ENCODE results near the gene SYNJ1.

DNA sequence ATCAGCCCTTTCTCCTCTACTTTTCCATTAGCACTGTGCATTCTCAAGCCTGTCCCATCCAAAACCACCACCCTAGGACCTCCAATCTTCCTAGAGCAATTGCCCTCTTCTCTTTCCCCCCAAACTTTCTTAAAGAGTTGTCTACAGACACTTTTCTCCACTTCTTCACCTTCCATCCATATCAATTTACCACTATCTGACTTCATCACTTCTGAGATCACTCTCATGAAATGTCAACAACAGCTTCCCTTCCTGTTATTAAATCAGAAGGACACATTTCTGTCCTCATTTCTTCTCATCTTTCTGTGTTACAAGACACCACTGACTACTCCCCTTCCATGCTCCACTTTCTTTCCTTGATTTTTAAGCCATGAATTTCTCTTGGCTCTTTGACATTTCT lies 79.6 kb downstream of the SYNJ1 start:
- TF ChIP-seq ZNF316 (IDR thresholded peaks at IDR 0.05), result no peak
- TF ChIP-seq CHD4 (IDR thresholded peaks at IDR 0.05; ENCODE audit: insufficient read depth, insufficient replicate concordance, low read depth, low read length, poor library complexity, severe bottlenecking), result no peak
- TF ChIP-seq, protein P1, sequence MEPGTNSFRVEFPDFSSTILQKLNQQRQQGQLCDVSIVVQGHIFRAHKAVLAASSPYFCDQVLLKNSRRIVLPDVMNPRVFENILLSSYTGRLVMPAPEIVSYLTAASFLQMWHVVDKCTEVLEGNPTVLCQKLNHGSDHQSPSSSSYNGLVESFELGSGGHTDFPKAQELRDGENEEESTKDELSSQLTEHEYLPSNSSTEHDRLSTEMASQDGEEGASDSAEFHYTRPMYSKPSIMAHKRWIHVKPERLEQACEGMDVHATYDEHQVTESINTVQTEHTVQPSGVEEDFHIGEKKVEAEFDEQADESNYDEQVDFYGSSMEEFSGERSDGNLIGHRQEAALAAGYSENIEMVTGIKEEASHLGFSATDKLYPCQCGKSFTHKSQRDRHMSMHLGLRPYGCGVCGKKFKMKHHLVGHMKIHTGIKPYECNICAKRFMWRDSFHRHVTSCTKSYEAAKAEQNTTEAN (CRISPR knock-in tag; IDR thresholded peaks at IDR 0.05), result no peak
- TF ChIP-seq POLR2A (conservative IDR thresholded peaks at IDR 0.05), result no peak
- no peak for TF ChIP-seq CTCF (IDR thresholded peaks at IDR 0.05 in 2 of 3, conservative IDR thresholded peaks at IDR 0.05 in 1 of 3; ENCODE audit: insufficient read depth in 2 of 3, low read depth in 1 of 3, low read length in 3 of 3)
- no peak for TF ChIP-seq ZNF41 (CRISPR knock-in tag; conservative IDR thresholded peaks at IDR 0.05)
- no peak for TF ChIP-seq ATF4 (CRISPR knock-in tag; IDR thresholded peaks at IDR 0.05)
- TF ChIP-seq STAG1 (CRISPR knock-in tag; IDR thresholded peaks at IDR 0.05; ENCODE audit: borderline replicate concordance), result no peak
- TF ChIP-seq MTF1 (CRISPR knock-in tag; IDR thresholded peaks at IDR 0.05; ENCODE audit: borderline replicate concordance), result no peak
- TF ChIP-seq, protein P2, sequence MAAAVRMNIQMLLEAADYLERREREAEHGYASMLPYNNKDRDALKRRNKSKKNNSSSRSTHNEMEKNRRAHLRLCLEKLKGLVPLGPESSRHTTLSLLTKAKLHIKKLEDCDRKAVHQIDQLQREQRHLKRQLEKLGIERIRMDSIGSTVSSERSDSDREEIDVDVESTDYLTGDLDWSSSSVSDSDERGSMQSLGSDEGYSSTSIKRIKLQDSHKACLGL (CRISPR knock-in tag; IDR thresholded peaks at IDR 0.05; ENCODE audit: borderline replicate concordance, poor library complexity, severe bottlenecking), result no peak

Data from K562 (cell line).